Activated CD8-positive, alpha-beta T cell treated with anti-CD3 and anti-CD28 coated beads for 36 hours (primary cell): ENCODE data around the gene ZNF521. TPM values are rescaled to one million over a fixed set of nuclear protein-coding genes. Genes with fewer than 3 reads are reported as not detected.

ENCODE experiments used
- ATAC-seq: fragments of 200-7000 bp; cut with Tn5 transposase; one replicate; pipeline ENCODE4 v1.10.0; 2021; ENCODE audit warnings: mild to moderate bottlenecking, moderate library complexity
- CTCF ChIA-PET: fragments of 350-600 bp; sonication (Branson Sonifier 250); formaldehyde crosslinking; loops from one replicate; lab custom pipeline; 2021; ENCODE audit warnings: antibody characterized with exemption; lab: Charles Lee
- POLR2A ChIA-PET: fragments of 350-600 bp; sonication (Branson Sonifier 250); formaldehyde crosslinking; loops from one replicate; lab custom pipeline; 2021; ENCODE audit warnings: antibody characterized with exemption; lab: Charles Lee
- DNase-seq: peaks from one replicate; pipeline ENCODE4 v3.0.0-alpha.2; 2020
- H3K27ac Mint-ChIP-seq: one replicate; pipeline ENCODE4 v1.8.0; 2021; ENCODE audit warnings: mild to moderate bottlenecking, mixed read lengths
- H3K27me3 Mint-ChIP-seq: one replicate; pipeline ENCODE4 v1.8.0; 2021; ENCODE audit warnings: mixed read lengths
- H3K36me3 Mint-ChIP-seq: one replicate; pipeline ENCODE4 v1.8.0; 2021; ENCODE audit warnings: low read depth, mixed read lengths
- H3K4me1 Mint-ChIP-seq: one replicate; pipeline ENCODE4 v1.8.0; 2021; ENCODE audit warnings: low read depth, mixed read lengths
- H3K4me3 Mint-ChIP-seq: one replicate; pipeline ENCODE4 v1.8.0; 2021; ENCODE audit warnings: mild to moderate bottlenecking, moderate library complexity, mixed read lengths
- H3K9me3 Mint-ChIP-seq: one replicate; pipeline ENCODE4 v1.8.0; 2021; ENCODE audit warnings: mixed read lengths
- CTCF ChIP-seq: fragments of 200-600 bp; IDR thresholded peaks from one replicate; pipeline ENCODE4 v1.8.0; 2022; ENCODE audit warnings: antibody characterized with exemption, mild to moderate bottlenecking
- intact Hi-C: fragments of 100-400 bp; cut with micrococcal nuclease; formaldehyde crosslinking; loops from one replicate; pipeline ENCODE4 v1.10.0; 2022
- total RNA-seq, 2 experiments: library from RNA; stranded (reverse); gene quantifications; one replicate each; pipeline ENCODE4 v1.2.3, GENCODE V29; 2021

The ZNF521 gene
- total RNA-seq, 2 experiments from 2014 or later = not detected

GRCh38 chr18:25243257-25243656 lies 108.7 kb downstream of the ZNF521 start:
- ATAC-seq (no peak), DNase-seq (no peak)
- POLR2A ChIA-PET = no interaction called here
- no peak for TF ChIP-seq CTCF
- Mint-ChIP-seq H3K27me3 (no peaks in the 10 kb centered on the region), H3K36me3 (no peaks in the 10 kb centered on the region), H3K27ac (no peak overlapping the region), H3K9me3 (no peaks in the 10 kb centered on the region), H3K4me1 (no peaks in the 10 kb centered on the region), H3K4me3 (no peak overlapping the region)
- intact Hi-C loops = no loop called here
- CTCF ChIA-PET = no interaction called here

- no peak overlapping the region for H3K27ac Mint-ChIP-seq
- DNase-seq (no peak), ATAC-seq (no peak)
- H3K9me3 Mint-ChIP-seq = no peaks in the 10 kb centered on the region
- ChIA-PET CTCF (no interaction called here), POLR2A (no interaction called here)
- no peak overlapping the region for H3K4me3 Mint-ChIP-seq
- no peaks in the 10 kb centered on the region for H3K4me1 Mint-ChIP-seq
- no peaks in the 10 kb centered on the region for H3K27me3 Mint-ChIP-seq
- intact Hi-C loops = no loop called here
- H3K36me3 Mint-ChIP-seq = no peaks in the 10 kb centered on the region
- no peak for TF ChIP-seq CTCF
These were observed 111.6 kb downstream of the ZNF521 start for GRCh38 chr18:25240420-25240770.

GRCh38 chr18:25239581-25240419 lies 112.2 kb downstream of the ZNF521 start:
- no peaks in the 10 kb centered on the region for H3K27me3 Mint-ChIP-seq
- no peak for TF ChIP-seq CTCF
- H3K9me3 Mint-ChIP-seq = no peaks in the 10 kb centered on the region
- no peaks in the 10 kb centered on the region for H3K36me3 Mint-ChIP-seq
- no peak overlapping the region for H3K27ac Mint-ChIP-seq
- CTCF ChIA-PET = no interaction called here
- POLR2A ChIA-PET = no interaction called here
- ATAC-seq (no peak), DNase-seq (no peak)
- no peak overlapping the region for H3K4me3 Mint-ChIP-seq
- H3K4me1 Mint-ChIP-seq = no peaks in the 10 kb centered on the region
- intact Hi-C loops = no loop called here

- H3K27me3 Mint-ChIP-seq = no peaks in the 10 kb centered on the region
- TF ChIP-seq CTCF = no peak
- no peak for DNase-seq
- no peak overlapping the region for H3K27ac Mint-ChIP-seq
- no peaks in the 10 kb centered on the region for H3K36me3 Mint-ChIP-seq
- H3K4me1 Mint-ChIP-seq = no peaks in the 10 kb centered on the region
- ATAC-seq = no peak
- no peak overlapping the region for H3K4me3 Mint-ChIP-seq
- no peaks in the 10 kb centered on the region for H3K9me3 Mint-ChIP-seq
- intact Hi-C loops = no loop called here
- ChIA-PET CTCF (no interaction called here), POLR2A (no interaction called here)
These were observed 112.8 kb downstream of the ZNF521 start for GRCh38 chr18:25239151-25239550.

GRCh38 chr18:25237571-25238267 lies 114.2 kb downstream of the ZNF521 start:
- TF ChIP-seq CTCF = no peak
- no peak for ATAC-seq

More at GRCh38 chr18:25237571-25238267, 114.2 kb downstream of the ZNF521 start:
- Mint-ChIP-seq H3K27me3 (peaks cover 3% of the 10 kb centered on the region), H3K27ac (no peak overlapping the region), H3K36me3 (no peaks in the 10 kb centered on the region), H3K9me3 (no peaks in the 10 kb centered on the region), H3K4me3 (no peak overlapping the region), H3K4me1 (no peaks in the 10 kb centered on the region)
- ChIA-PET POLR2A (no interaction called here), CTCF (no interaction called here)
- intact Hi-C loops = no loop called here
- DNase-seq = no peak
